ENCODE measurements around the gene PPEF1.

The PPEF1 gene, protein sequence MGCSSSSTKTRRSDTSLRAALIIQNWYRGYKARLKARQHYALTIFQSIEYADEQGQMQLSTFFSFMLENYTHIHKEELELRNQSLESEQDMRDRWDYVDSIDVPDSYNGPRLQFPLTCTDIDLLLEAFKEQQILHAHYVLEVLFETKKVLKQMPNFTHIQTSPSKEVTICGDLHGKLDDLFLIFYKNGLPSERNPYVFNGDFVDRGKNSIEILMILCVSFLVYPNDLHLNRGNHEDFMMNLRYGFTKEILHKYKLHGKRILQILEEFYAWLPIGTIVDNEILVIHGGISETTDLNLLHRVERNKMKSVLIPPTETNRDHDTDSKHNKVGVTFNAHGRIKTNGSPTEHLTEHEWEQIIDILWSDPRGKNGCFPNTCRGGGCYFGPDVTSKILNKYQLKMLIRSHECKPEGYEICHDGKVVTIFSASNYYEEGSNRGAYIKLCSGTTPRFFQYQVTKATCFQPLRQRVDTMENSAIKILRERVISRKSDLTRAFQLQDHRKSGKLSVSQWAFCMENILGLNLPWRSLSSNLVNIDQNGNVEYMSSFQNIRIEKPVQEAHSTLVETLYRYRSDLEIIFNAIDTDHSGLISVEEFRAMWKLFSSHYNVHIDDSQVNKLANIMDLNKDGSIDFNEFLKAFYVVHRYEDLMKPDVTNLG

DNA sequence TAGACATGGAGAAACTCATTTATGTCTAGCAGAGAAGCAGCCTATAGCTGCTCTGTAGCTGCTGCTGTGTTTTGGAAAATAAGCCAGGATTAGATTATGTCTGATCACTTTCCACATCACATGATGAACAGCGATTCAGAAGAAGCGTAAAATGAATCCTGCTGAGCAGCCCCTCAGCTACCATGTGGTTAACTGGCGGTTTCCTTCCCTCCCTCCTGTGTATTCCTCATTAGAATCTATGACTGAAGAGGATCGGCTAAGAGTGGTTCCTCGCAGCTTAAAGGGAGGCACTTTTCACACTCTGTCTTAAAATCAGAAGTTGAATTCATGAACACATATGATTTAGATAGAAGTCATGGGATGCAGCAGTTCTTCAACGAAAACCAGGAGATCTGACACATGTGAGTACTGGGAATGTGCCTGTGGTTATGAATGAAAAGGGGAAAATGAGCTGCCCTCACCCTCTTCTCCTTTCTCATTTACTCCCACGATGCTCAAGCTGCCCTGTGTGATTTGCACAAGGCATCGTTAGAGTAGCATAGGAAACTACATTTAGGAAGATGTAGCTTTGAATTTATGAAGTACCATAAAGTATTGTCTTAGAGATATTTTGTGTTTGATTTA lies at the start of gene PPEF1:
Gene PPEF1, plus strand, starts transcription at position 220 of the 624 bp plus-strand sequence. Its CDS starts 136 bp downstream, at position 356.
- DNase-seq = no peak

DNA sequence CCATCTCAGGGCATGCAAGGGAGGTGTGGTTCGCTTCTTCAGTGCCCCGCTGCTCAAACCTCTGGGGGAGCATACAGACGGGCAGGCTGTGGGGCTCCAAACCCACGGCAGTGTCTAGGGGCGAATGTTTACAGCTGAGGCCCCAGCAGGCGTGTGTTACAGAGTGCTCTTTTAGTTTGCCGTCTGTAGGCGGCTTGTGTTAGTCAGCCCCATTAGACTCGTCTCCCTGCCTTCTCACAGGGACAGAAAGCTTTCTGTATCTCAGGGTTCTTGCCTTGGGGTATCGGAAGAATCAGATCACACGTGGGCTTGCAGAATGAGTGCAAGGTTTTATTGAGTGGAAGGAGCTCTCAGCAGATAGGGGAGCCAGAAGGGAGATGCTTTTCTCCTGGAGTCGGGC lies 46.2 kb upstream of the PPEF1 start:
- DNase-seq = no peak

DNA sequence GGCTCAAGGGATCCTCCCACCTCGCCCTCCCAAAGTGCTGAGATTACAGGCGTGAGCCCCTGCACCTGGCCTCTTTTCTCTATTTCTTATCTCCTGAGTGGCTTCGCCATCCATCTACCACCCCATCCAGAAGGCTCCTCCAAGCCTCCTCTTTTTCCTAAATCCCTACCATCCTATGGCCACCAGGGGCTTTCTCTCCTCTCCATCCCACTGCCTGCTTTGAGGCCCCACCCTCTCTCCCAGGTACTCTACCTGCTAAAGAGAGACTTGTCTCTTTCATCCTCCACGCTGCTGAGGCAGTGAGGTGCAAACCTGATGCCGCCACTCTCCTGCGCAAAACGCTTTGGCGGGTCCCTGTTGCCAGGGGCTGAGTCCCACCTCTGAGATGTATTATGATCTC lies 42.5 kb upstream of the PPEF1 start:
- DNase-seq = no peak

GRCh38 chrX:18666614-18667013 lies 40.8 kb upstream of the PPEF1 start:
- DNase-seq = no peak

DNA sequence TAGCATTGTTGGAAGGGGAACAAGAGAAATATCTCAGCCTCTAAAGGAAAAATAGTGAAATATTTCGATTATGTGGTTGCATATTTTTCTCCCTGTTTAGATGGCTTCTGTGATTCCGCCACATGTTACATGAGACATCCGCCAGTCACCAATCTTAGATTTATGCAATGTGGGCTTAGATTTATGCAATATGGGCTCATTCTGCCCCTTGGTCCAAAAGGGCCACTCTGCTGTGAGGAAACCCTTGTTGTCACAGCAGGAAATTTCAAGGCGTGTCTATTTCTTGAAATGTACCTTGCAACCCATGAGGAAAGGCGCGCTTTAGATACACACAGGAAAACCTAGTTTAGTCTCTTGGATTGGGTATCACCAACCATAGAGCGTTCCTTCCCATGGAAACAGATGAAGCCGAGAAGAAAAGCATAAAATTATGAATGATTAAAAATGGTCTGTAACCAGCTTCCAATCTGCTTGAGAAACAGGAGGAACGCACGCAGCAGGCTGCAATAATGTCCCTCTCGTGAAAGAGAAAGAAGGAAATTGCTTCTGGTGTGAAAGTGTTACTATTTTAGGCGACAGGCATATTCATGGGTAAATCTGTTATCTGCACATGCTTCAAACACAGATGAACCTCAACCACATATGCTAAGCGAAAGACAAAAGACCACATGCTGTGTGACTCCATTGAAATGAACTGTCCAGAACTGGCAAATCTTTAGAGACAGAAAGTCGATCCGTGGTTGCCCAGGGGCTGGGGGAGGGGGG lies 39.2 kb upstream of the PPEF1 start:
- DNase-seq = no peak

DNA sequence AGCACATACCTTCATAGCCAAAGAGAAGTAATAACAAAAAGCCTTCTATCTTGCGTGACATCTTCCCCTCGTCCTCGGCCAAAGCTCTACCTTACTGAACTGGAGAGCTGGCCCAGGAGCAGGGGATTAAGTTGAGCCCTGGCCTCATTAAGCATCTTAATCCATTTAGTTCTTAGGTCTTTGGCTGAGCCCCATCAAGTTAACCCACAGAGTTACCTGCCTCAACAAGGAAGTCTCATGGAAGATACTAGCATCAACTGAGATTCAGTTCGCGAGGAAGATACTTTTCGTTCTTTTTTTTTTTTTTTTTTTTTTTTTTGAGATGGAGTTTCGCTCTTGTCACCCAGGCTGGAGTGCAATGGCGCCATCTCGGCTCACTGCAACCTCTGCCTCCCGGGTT lies 35.4 kb upstream of the PPEF1 start, which contains the start of gene RS1:
Gene RS1, minus strand, starts transcription at position 101 of the 400 bp plus-strand sequence. Its CDS starts 40 bp downstream, at position 61.
- DNase-seq = no peak

DNA sequence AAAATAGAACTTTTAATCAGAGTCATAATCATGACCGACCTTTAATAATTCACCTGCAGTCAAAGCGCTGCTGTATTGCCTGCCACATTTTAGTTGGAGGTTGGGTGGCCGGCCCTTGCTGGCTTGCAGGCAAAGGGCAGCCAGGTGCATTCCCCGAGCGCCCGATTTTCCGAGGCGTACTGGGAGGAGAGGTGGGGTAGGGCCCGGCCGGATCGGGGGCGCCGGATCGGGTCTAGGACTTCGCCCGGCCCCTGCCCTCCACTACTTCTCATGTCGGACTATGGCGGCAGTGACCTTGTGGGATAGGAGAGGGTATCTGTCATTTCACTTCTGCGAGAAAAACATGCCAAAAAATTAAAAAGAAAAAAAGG lies 33.0 kb upstream of the PPEF1 start:
- DNase-seq = peak; percentile 39

DNA sequence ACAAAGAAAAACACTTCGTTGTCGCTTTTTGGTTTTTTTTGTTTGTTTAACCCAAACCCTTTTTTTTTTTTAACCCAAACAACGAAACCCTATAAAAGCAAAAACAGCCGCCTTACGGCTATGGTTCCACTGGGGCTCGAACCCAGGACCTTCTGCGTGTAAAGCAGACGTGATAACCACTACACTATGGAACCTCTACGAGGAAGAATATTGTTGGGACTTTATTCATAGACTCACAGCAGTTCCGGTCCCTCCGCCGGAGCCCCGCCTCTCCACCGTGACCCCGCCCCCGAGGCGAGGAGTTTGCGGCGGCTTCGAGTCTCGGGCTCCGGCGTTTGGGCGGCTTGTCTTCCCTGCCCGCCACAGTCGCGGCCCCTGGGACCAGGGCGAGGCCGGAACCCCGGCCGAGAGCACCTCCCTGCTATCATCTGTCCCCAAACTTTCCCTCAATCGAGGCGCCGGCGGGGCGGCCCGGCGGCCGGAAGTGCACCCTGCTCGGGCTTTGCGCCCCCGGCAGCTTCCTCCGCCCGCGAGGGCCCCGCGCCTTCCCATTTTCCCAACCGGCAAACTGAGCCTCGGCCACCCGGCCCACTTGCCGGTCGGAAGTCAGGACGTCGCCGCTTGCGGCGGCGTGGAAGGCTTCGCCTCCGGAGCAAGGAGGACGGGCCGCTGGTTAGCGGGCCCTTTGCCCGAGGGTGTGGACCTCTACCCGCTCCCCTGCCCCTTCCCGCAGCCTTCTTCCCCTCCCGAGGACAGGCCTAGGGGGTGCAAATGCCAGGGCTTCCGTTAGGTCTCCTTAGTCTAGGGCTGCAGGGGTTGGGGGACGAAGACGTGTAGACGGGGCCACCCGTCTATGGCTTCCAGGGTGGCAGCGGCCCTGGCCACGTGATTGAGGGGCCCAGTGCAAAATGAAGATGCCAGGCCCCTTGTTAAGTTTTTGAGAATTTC lies 32.4 kb upstream of the PPEF1 start:
- peak; percentile 84 for DNase-seq

DNA sequence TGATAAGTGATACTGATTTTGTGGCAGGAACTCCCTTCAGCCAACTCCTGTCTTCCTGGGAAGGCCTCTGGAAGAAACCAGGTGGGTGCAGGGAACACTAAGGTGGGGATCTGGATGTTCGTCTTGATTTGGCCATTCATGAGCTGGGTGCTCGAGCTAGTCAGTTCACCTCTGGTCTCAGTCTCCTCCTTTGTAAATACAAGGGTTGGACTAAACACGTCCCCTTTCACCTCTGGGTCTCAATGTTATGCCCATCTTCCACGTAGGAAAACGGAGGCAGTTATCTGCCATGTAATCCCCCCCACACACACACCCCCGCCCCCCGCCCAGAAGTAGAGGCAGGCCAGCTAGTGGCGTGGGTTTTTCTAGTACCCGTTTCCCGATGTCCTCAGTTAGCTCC lies 31.4 kb upstream of the PPEF1 start:
- no peak for DNase-seq

DNA sequence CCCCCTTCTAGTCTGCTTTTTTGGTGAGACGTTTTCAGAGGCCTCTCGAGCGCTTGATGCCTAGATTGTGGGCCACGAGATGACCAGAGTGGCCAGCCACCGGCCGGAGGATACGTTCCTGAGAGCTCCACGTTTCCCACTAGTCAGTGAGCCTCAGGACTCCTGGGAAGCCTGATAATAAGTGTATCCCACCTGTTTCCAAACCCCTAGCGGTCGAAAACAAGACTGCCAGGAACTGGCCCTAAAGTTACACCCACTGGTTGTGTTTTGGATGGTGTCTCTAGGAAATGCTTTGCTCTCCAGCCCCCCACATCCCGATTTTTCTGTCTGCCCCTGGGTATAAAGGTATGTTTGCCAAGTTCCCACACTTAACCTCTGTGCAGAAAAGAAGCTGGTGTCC lies 31.0 kb upstream of the PPEF1 start:
- DNase-seq = no peak

- DNase-seq = no peak
Measured at GRCh38 chrX:18677161-18677869, 30.1 kb upstream of the PPEF1 start.

GRCh38 chrX:18681996-18682395 lies 25.4 kb upstream of the PPEF1 start:
- DNase-seq = no peak

DNA sequence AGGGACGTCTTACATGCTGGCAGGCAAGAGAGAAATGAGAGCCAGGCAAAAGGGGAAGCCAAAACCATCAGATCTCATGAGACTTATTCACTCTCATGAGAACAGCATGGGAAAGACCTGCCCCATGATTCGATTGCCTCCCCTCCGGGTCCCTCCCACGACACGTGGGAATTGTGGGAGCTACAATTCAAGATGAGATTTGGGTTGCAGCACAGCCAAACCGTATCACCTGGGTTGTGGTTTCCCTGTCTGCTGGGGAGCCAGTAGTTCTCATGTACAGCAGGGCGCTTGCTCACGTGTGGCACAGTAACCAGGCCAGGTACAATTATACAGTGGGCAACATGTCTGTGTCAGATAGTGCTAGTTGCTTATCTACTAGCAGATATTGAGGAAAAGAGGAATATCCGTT lies 24.5 kb upstream of the PPEF1 start:
- DNase-seq = no peak

DNA sequence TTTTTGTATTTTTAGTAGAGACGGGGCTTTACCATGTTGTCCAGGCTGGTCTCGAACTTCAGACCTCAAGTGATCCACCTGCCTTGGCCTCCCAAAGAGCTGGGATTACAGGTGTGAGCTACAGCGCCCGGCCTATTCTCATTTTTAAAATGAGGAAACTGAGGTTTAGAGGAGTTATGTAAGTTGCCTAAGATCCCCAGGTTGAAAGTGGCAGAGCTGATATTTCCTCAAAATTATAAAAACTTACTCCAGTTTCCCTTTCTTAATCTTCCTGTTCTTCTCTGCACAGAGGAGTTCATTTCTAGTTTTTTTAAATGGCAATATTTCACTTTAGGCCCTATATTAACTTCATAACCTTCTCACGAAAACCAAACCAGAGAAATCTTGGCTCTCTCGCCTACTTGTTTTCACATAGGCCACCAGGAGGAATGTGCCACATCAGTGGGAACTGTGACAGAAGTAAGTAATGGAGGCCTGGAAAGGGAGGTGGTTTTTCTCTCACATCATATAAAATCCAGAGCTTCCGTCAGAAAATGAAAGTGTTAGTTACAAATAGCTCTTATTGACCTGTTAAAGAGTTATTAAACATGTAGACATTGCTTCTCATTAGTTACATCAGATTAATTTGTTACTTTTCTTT lies 19.5 kb upstream of the PPEF1 start:
- DNase-seq = no peak

GRCh38 chrX:18691431-18691830 lies 16.0 kb upstream of the PPEF1 start:
- no peak for DNase-seq

GRCh38 chrX:18692541-18692940 lies 14.9 kb upstream of the PPEF1 start:
- no peak for DNase-seq

DNA sequence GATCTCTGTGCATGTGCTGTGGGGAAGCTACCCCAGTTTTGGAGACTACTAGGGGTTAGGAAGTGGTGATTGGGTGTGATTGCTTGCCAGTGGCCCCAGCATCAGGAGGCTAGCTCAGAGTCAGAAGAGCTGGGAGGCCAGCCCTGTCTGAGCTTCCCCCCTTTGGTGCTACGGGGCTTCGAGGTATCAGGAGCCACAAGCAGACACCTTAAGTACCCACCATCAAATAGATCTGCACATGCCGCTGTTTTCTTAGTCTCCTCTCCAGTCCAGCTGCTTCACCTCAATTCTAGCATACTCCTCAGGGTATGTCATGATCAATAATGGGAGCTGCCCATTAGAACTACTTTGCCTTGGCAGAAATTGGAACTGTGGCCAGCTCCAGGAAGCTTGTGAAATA lies 10.8 kb upstream of the PPEF1 start:
- no peak for DNase-seq

DNA sequence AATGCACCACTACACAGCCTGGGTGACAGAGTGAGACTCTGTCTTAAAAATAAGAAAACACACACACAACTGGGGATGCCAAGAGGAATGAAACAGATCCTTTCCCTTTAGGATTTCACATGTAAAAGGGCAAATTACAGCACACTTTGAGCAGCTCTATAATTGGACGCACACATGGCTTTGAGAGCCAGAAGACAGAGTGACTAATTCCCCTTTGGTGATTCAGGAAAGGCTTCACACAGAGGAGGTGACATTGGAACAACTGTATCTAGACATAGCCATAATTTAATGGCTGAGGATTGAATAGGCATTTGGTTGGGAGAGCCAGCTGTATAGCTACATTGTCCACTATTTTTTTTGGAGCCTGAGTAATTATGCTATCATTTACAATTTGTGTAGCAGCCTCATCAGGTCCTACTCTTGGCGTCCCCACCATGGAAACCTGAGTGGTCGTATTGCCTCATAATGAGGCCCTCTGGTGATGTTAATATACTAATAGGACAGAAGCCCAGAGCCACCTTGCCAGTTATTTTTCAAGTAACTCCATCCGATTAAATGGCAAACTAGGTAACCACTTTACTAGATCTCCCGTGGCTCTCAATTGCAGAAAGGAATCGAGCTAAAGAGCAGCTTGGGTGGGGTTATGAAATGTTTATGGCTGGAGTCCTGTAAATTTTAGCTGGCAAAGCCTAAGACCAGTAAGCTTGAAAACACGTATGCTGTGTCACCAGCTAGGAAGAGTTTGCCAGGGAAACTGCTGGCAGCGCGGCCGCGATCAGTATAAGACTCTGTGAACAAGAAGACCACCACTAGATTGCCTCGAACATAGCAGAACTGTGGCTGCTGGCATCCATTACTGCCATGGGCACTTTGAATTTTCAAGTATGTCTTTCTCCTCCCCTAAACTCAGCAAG lies 8.5 kb upstream of the PPEF1 start:
- no peak for DNase-seq

- DNase-seq = no peak
Measured at GRCh38 chrX:18701621-18702361, 5.7 kb upstream of the PPEF1 start.

All from activated T-cell treated with anti-CD3 and anti-CD28 coated beads, Interleukin-2, amount 50 U/mL, for 1 hour (primary cell).